Hematopoietic multipotent progenitor cell treated with erythropoietin and hydrocortisone succinate and interleukin-3 and kit ligand, for 15 days (in vitro differentiated cells): Measurements from ENCODE around the gene KYNU.
A peak's percentile ranks its signal among the peaks of the same experiment; 100 is the strongest.
"Not testable (repeated sequence)": the region's sequence is repeated elsewhere in the genome, so short reads cannot be mapped to it uniquely, and the experiment has no call there.

Experiments used
- DNase-seq: peaks from one replicate; pipeline ENCODE4 v3.0.0-alpha.2; 2015; ENCODE audit warnings: low spot score

KYNU gene

GRCh38 chr2:143026411-143027054 lies 149.1 kb downstream of the KYNU start:
- DNase-seq: no peak

- no peak for DNase-seq
Observed at GRCh38 chr2:143029141-143029540, 151.7 kb downstream of the KYNU start.

- DNase-seq: no peak
Observed at GRCh38 chr2:143030127-143030526, 152.7 kb downstream of the KYNU start.

- DNase-seq: peak; percentile 87
Observed at GRCh38 chr2:143034292-143035074, 157.0 kb downstream of the KYNU start.

GRCh38 chr2:143051465-143051864 lies 174.0 kb downstream of the KYNU start:
- DNase-seq: no peak

GRCh38 chr2:143053437-143053836 lies 176.0 kb downstream of the KYNU start:
- not testable (repeated sequence) for DNase-seq

GRCh38 chr2:143056550-143056949 lies 179.1 kb downstream of the KYNU start:
- no peak for DNase-seq

GRCh38 chr2:143058851-143059250 lies 181.4 kb downstream of the KYNU start:
- DNase-seq: no peak

GRCh38 chr2:143063612-143064200 lies 186.2 kb downstream of the KYNU start:
- no peak for DNase-seq

- no peak for DNase-seq
Observed at GRCh38 chr2:143068094-143068493, 190.6 kb downstream of the KYNU start.

- no peak for DNase-seq
Observed at GRCh38 chr2:143068509-143068908, 191.0 kb downstream of the KYNU start.

- no peak for DNase-seq
Observed at GRCh38 chr2:143070704-143071103, 193.2 kb downstream of the KYNU start.

GRCh38 chr2:143071185-143071876 lies 193.9 kb downstream of the KYNU start:
- DNase-seq: no peak

GRCh38 chr2:143074913-143075312 lies 197.4 kb downstream of the KYNU start:
- not testable (repeated sequence) for DNase-seq

- DNase-seq: no peak
Observed at GRCh38 chr2:143075711-143076110, 198.2 kb downstream of the KYNU start.

GRCh38 chr2:143078104-143078503 lies 200.6 kb downstream of the KYNU start:
- peak; percentile 3 for DNase-seq

GRCh38 chr2:143081616-143082015 lies 204.2 kb downstream of the KYNU start:
- DNase-seq: no peak

GRCh38 chr2:143083636-143084035 lies 206.2 kb downstream of the KYNU start:
- no peak for DNase-seq

GRCh38 chr2:143084462-143084861 lies 207.0 kb downstream of the KYNU start:
- no peak for DNase-seq

GRCh38 chr2:143085125-143085784 lies 207.8 kb downstream of the KYNU start:
- no peak for DNase-seq

GRCh38 chr2:143087033-143087432 lies 209.6 kb downstream of the KYNU start:
- DNase-seq: no peak

GRCh38 chr2:143088388-143088787 lies 210.9 kb downstream of the KYNU start:
- no peak for DNase-seq
